GM18502 (cell line): Measurements from ENCODE around the gene SMG6.
"Not testable (repeated sequence)": the region's sequence is repeated elsewhere in the genome, so short reads cannot be mapped to it uniquely, and the experiment has no call there.

Experiments used
- ATAC-seq: cut with Tn5 transposase; IDR thresholded peaks from one replicate; pipeline ENCODE4 v1.9.1; 2021; ENCODE audit warnings: mild to moderate bottlenecking; ENCODE audit not compliant: unreplicated experiment, poor library complexity

The SMG6 gene

DNA sequence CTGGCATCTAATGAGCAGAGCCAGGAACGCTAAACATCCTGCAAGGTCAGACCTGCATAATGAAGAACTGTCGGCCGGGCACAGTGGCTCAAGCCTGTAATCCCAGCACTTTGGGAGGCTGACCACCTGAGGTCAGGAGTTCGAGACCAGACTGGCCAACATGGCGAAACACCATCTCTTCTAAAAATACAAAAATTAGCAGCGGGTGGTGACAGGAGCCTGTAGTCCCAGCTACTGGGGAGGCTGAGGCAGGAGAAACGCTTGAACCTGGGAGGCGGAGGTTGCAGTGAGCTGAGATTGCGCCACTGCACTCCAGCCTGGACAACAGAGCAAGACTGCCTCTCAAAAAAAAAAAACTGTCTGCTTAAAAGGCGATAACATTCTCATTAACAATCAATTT is 38.4 kb downstream of the SMG6 start:
- ATAC-seq, result not testable (repeated sequence)

DNA sequence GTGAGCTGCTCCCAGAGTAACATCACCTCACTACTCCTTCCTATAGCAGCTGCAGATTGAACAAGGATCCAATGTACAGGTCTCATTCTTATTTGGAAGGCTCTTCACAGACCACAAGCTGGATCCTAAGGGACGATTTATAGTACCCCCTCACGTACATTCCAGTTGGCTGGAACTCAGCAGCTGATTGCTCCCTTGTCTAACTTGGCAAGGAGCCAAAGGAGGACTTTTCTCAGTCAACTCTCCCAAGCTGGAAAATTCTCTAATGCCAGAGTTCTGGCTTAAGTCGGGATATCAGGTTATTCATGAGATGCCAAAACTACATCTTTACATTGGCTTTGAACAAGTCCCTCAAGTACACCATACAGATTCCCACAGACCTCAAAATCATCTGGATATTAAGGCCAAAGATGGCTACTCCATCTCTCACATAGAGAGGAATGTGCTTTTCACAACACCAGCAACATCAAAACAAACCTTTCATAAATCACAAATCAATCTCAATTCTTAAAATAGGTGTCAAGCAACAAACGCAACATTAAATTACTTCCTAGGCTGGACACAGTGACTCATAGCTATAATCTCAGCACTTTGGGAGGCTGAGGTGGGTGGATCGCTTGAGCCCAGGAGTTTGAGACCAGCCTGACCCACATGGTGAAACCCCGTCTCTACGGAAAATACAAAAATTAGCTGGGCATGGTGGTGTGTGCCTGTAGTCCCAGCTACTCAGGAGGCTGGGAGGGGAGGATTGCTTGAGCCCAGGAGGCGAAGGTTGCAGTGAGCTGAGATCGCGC is 39.3 kb downstream of the SMG6 start:
- no peak for ATAC-seq

DNA sequence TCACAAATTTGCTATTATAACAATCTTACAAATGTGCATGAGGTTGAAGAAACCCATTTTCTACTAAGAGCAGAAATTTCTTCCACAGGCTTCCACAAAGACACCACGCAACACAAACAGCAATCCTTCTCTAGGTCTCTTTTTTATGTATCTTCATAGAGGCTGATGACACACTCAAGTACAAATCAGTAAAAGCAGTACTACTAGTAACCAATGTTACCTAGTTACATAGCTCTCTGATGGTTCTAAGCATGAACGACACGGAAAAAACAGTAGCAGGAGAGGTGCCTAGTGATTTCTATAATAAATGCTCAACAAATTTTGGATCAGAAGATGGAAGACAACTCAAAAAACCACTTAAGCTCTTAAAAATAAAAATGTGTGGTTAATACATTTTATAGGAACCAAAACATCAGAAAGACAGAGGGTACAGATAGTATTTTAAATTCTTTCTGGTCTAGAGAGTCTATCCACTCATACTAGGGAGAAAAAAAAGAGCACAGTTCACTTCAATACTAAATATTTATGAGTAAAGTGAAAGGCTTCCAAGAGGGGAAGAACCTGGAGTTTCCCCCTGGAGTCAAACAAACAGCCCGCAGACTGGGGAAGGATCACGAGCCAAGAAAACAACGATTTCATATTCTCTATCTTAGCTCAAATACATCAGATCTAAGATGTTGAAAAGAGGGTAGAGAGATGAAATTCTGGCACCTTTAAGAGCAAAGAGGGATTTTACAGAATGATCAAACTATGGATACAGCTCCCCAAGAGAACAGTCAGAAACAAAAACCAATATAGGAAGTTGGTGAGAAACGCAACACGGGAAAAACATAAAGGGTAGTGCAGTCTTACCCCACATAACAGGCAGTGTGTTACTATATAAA is 40.2 kb downstream of the SMG6 start:
- no peak for ATAC-seq

DNA sequence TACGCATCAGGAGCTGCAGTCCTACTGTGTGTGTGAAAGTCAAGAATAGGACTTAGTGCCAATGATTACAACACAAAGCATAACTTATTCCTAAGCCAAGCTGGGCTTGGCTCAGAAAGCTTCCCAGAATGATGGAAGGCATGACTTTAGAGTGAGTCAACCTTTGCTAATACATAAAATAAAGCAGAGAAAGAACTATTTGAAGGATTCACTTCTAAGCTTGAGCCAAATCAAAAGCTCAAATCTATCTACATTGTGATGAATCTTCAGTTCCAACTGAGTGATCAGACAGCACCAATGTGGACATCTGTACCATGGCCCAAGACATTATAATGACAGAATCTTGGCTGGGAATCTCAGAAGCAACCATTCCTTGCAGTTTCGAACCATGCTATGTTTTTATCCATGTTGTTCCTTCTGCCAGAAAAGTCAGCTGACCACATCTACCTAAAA is 41.4 kb downstream of the SMG6 start:
- ATAC-seq, result no peak

DNA sequence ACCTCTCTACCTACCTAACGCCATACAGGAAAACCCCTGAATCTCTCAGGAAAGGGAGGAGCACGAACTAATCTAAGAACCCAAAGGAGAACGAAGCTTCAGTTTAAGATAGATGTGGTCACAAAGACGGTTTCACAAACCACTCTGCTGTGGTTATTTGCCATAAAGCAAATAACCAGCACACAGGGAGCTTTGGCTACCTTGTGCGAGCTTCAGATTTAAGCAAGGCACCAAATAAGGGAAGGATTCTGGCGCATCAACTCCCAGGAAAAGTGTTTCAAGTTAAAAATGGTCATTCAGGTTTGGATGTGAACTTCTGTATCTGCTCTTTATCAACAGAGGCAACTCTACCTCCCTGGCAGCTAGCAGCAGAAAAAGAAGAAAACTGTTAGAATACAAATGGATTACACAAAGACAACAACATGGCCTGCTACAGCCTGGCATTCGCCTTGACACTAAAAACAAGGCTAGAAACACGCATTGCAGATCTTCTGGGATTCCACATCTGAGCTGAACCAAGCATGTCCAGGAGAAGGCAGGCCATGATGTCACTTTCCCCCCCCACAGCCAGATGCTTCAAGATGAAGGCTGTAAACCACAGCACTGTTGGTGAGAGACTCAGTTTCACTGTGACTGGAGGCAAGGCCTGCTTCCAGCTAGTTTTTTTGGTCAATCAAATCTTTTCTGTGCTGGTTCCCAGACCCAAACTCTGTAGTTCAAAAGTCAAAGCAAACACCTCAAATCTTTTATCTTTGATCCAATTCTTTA is 43.6 kb downstream of the SMG6 start:
- ATAC-seq, result peak; percentile 70

DNA sequence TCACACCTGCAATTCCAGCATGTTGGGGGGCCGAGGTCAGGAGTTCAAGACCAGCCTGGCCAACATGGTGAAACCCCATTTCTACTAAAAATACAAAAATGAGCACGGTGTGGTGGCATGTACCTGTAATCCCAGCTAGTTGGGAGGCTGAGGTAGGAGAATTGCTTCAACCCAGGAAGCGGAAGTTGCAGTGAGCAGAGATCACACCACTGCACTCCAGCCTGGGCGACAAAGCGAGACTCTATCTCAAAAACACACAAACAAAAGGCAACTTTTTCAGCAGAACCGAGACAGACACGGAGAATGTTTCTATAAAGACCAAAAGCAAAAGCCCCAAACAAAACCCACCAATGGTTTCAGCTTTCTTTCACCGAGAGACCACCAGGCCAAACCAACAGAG is 44.8 kb downstream of the SMG6 start:
- not testable (repeated sequence) for ATAC-seq

DNA sequence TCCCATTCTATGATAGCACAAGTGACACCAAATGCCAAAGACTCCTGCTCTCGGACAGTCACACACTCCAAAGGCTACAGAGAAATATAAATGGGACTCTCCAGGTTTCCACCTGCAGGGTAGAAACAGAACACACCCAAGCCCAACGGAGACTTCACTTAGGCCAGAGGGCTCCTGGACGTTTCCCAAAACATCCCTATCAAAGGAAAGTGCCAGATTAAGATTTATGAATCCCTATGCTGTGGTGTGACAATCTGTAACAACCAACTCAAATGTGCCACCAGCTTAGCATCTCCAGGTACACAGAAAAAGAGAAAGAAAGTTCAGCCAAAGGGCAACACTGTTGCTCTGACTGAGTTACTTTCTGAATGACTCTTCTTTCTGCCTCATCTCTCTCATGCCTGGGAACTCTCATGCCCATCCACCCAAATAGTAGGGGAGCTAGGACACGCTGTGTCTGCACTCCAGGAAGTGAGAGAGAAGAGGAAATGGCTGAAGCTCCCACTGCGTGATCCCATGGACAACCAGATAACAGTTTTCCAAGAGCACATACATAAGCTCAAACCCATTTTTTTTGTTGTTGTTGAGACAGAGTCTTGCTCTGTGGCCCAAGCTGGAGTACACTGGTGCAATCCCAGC is 49.7 kb downstream of the SMG6 start:
- peak; percentile 73 for ATAC-seq

DNA sequence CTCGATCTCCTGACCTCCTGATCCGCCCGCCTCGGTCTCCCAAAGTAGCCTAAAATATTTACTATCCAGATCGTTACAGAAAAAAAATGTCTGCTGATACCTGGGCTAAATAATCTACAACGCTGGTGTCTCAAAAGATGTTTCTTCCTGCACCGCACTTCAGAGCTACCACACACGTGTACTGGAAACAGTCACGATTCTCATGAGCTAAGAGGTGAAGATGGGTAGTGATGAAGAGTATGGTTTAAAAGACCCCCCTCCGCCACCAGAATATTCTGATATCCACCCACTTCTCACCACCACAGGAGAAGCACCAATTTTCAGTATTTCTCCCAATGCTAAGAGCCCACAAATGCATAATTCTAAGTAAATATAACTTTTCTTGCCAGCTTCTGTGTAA is 50.2 kb downstream of the SMG6 start:
- ATAC-seq, result no peak

DNA sequence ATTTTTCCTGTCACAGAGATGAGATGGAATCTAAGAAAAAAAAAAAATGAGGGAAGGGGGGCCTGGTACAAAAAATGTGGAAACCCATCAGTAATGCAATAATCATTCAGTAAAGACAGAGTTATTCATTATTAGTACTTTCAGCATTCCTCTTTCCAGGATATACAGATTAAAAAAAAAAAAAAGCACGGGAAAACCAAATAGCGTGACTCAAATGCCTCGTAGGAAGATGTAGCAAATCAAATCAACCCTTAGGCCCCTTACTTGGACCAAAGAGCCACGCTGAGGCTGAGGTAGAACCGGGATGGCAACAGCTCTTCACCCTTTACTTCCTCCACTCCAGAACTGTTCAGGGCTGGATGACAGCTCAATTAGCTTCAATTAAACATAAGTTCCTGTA is 52.5 kb downstream of the SMG6 start:
- no peak for ATAC-seq

DNA sequence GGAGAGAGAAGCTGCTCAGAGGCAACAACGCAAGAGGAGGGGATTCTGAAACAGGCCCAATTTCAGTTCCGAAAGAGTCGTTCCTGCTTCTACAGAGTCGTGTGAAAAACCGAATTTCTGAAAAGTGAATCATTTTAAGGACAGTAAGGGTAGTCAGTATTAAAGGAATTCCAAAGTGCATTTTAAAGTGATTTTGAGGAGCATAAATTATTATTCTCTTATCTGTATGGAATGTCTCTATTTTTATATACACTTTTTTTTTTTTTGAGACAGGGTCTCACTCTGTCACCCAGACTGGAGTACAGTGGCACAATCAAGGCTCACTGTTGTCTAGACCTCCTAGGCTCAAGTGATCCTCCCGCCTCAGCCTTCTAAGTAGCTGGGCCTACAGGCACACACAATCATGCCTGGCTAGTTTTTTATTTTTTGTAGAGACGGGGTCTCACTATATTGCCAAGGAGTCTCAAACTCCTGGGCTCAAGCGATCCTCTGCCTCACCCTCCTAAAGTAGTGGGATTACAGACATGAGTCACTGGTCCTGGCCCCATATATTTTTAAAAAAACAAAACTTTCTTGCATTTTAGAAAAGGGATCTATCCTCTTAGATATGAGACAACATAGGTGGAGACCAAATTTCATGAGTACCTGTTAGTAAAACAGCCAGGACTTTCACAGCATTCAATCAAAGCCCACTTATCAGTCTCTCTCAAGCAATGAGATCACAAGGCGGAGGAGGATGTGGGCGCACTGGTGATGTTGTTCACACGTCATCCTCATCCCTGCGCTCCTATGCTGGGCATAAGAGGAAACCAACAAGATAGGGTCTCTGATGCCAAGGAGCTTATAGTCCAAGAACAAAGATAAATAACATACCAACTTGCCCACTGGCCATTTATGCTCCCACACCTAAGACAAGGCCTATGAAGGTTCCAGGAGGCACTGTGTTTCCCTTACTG is 53.2 kb downstream of the SMG6 start:
- ATAC-seq, result no peak

DNA sequence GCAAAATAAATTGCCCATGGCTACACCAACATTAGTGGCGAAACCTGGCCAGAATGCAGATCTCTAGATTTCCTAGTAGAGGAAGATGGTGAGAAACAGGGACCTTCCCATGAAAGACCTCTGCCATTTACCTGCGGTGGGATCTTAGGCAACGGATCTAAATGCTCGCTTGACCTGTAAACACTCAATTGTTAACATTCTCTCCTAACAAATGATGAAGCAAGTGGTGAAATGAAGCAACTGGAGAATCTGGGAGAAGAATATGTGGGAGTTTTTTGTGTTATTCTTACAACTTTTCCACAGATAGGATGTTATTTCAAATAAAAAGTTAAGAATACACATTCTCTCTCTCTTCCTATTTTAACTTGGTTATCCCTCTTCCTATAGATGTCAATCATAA is 56.6 kb downstream of the SMG6 start:
- ATAC-seq, result no peak

DNA sequence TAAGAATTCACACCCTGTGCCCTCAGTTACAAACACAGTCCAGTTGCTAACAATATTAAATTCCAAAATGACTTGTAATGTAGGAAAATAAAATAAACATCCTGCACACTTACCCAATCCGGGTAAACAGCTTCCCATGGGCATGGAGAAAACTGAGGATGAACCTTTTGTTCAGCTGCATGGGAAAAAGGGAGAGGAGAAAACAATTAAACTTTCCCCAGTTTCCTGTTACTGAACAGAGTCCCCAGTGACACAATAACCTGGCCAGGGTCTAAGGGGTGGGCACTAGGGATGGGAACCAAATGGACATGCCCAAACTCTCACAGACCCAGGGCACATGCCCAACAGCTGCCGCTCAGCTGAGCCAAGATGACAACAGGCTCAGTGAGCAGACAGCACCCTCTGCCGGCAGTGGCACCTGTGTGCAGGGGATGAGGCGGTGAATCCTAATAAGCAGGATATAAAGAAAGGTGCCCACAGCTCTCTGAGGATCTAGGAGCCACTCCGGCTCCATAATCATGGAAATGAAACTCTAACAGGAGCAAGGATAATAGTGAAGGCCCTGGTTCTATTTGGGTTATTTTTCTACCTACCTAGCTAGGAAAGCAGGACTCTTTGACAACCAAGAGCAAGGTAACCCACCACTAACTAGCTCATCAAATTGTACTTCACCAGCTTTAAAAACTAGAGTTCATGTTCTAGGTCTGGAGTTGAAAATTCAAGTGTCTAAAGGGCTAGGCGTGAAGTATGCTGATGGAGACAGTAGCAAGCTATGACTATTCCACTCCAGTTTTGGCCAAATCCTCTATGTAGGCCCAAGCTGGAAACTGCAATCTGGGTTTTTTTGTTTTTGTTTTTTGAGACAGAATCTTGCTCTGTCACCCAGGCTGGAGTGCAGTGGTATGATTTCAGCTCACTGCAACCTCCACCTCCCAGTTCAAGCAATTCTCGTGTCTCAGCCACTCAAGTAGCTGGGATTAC is 58.8 kb downstream of the SMG6 start:
- ATAC-seq, result no peak

DNA sequence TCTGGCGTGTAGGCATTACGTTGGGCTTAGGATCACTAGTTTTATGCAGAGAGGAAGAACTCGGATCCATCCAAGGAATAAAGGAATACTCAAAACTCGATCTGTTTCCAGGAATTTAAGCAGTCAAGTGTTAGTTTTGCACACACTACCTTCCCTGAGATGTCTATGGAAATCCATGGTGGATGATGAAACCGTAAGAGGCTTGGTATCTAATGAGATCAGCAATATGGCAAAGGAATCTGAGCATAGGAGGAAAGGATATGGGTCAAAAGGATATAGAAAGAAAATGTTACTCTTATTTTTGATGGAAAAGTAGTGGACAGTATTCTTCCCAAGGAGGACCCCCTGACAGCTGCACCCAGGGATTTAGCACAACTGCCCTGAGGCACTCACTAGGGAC is 59.6 kb downstream of the SMG6 start:
- ATAC-seq, result no peak

DNA sequence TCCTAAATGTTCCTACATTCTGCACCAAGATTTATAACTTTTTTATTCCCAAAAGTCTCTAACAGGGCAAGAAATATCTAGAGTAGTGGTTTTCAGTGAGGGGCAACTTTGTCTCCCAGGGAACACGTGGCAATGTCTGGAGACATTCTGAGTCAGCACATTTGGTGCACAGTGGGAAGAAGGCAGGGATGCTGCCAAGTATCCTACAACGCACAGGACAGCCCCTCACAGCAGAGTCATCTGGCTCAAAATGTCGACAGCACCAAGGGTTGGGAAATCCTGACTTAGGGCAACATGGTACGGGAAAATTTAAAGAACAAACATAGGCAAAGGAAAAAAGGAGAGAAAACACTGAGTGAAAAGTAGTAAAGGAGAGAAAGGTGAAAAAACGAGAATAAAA is 61.8 kb downstream of the SMG6 start:
- ATAC-seq, result no peak

DNA sequence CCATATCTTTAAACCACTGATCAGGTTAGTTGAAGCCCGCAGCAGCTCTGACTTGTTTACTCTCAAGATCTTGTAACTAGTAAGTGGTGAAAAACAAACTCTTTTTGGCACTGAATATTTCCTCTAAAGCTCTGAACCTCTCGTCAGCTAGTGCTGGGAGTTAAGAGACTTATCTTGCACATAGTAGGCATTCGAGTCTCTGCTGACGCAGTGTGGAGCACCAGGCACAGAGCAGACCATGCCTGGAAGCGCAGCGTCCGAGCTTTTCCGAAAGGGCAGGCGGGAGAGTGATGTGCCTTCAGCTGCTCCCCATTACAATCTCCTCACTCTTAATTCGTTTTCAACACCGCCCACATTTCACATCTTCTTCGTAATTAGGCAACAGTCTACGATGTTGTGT is 63.0 kb downstream of the SMG6 start:
- no peak for ATAC-seq

DNA sequence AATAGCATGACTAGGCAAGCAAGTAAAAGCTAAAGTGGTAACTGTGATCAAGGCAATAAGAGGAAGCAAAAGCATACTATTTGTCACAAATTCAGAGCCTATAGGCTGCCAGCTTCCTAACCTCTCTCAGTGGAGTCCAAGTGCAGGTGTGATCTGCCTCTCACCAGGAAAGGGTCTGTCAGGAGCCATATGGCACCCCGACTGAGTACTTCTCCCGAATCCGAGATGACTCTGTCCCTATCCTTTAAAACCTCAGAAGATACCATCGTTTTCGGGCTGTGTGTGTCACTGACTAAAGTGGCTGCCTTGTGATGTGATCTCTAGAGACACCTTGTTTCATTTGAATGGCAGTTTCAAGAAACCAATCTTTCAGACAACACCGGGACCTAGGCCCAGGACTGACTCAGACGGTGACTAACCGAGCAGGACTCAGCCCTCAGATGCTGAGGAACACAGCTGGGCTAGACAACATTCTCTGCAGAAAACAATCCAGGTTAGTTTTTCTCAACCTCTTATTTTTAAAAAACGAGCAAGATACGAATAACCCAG is 63.6 kb downstream of the SMG6 start:
- peak; percentile 59 for ATAC-seq

DNA sequence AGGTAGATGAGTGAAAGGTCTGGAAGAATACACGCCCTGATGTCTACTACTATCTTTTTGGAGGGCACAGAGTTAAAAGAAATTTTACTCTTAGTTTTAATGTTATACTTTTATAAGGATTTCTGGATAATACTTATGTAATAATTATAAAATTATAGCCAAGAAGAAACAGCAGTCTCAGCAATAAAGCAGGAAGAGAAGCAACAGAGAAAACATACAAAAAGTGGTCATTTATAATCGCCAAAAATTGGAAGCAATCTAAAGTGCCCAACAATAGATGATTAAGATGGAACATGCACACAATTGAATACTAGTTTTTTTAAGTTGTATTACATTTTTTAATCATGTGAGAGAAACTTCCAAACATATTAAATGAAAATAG is 64.4 kb downstream of the SMG6 start:
- no peak for ATAC-seq
